ENCODE results near the gene EXOC2. TPM values are rescaled to one million over a fixed set of nuclear protein-coding genes. Genes with fewer than 3 reads are reported as not detected.

Gene EXOC2
- total RNA-seq, 1 donor from 2014 or later = 22.0 TPM

DNA sequence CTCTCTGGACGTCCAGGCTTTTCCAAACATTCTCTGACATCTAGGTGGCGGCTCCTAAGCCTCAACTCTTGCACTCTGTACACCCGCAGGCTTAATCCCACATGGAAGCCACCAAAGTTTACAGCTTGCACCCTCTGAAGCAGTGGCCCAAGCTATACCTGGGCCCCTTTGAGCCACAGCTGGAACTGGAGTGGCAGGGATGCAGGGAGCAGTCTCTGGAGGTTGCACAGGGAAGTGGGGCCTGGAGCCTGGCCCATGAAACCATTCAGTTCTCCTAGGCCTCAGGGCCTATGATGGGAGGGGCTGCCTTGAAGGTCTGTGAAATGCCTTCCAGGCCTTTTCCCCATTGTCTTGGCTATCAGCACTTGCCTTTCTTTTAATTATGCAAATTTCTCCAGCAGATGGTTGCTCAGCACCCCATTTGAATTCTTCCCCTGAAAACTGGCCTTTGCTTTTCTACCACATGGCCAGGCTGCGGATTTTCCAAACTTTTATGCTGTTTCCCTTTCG, 236.5 kb downstream of the EXOC2 start:
- TF ChIP-seq, protein P1, sequence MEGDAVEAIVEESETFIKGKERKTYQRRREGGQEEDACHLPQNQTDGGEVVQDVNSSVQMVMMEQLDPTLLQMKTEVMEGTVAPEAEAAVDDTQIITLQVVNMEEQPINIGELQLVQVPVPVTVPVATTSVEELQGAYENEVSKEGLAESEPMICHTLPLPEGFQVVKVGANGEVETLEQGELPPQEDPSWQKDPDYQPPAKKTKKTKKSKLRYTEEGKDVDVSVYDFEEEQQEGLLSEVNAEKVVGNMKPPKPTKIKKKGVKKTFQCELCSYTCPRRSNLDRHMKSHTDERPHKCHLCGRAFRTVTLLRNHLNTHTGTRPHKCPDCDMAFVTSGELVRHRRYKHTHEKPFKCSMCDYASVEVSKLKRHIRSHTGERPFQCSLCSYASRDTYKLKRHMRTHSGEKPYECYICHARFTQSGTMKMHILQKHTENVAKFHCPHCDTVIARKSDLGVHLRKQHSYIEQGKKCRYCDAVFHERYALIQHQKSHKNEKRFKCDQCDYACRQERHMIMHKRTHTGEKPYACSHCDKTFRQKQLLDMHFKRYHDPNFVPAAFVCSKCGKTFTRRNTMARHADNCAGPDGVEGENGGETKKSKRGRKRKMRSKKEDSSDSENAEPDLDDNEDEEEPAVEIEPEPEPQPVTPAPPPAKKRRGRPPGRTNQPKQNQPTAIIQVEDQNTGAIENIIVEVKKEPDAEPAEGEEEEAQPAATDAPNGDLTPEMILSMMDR (conservative IDR thresholded peaks at IDR 0.05; ENCODE audit: low read depth, low read length) = no peak
- H3K4me3 ChIP-seq (ENCODE audit: low read depth, low read length) = no peak overlapping the region
- no peak for DNase-seq (ENCODE audit: low read depth)

DNA sequence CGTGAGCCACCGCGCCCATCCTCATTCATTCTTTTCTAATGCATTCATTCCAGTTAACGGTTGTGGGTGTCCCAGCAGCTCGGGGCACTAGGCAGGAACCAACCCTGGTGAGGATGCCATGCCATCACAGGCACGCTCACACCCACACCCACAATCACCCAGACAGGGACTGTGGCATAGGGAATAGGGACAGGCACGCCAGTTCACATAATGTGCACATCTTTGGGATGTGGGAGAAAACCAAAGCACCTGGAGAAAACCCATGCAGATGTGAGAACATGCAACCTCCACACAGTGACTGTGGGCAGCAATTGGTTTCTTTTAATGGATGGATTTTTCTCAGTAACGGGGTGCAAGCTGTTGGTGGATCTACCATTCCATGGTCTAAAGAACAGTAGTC, 237.1 kb downstream of the EXOC2 start:
- no peak overlapping the region for H3K4me3 ChIP-seq (ENCODE audit: low read depth, low read length)
- TF ChIP-seq, protein P1 (conservative IDR thresholded peaks at IDR 0.05; ENCODE audit: low read depth, low read length) = no peak
- no peak for DNase-seq (ENCODE audit: low read depth)

DNA sequence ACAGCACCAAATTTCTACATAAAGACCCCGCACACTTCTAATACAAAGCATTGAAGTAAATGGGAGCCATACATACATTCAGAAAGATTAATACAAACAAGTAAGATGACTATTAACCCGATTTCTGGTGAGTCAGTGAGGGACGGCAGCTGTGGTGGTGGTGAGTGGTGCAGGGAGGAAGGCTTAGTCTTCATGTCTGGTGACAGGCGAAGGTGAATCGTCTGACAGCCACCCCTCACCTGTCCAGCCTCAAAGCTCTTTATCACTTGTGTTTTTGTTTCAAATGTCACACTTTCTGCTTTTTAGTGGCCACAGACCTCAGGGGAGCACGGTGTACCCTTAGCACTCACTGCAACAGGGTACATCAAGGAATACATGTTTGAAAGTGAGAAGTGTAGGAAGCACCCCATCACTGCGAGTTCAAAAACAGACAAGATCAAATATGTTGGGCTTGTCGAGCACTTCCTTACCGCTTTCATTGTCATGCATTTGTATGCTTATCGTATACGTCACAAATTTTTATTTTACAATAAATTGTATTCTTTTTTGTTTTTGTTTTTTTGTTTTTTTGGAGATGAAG, 237.8 kb downstream of the EXOC2 start:
- H3K4me3 ChIP-seq (ENCODE audit: low read depth, low read length) = no peak overlapping the region
- no peak for DNase-seq (ENCODE audit: low read depth)
- TF ChIP-seq, protein P1 (conservative IDR thresholded peaks at IDR 0.05; ENCODE audit: low read depth, low read length) = no peak

DNA sequence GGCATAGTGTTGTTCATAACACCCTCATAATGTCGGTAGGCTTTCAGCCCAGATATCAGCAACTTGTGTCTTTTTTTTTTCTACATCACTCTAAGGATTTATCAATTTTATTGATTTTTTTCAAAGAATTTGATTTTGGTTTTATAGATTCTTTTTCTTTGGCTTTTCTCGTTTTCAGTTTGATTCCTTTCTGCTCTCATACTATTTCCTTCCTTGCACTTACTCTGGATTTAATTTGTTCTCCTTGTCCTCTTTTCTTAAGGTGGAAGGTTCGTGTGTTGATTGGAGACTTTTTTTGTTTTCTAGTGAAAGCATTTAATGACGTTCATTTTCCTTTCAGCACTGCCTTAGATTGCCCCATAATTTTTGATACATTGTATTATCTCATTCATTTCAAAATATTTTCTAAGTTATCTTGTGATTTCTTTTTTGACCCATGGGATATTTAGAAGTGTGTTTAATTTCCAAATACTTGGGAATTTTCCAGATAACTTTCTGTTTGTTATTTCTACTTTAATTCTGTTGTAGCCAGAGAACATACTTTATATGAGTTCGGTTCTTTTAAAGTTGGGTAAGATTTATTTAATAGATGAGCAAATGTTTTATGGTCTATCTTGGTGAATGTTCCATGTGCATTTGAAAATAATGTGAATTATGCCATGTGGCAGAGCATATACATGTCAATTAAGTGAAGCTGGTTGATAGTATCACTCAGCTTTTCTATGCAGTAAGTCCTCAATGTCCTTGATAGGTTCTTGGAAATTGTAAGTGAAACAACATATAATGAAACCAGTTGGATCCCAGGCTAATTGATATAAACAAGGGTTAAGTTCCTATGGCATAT, 238.6 kb downstream of the EXOC2 start:
- no peak overlapping the region for H3K4me3 ChIP-seq (ENCODE audit: low read depth, low read length)
- no peak for DNase-seq (ENCODE audit: low read depth)
- TF ChIP-seq, protein P1 (conservative IDR thresholded peaks at IDR 0.05; ENCODE audit: low read depth, low read length) = no peak

DNA sequence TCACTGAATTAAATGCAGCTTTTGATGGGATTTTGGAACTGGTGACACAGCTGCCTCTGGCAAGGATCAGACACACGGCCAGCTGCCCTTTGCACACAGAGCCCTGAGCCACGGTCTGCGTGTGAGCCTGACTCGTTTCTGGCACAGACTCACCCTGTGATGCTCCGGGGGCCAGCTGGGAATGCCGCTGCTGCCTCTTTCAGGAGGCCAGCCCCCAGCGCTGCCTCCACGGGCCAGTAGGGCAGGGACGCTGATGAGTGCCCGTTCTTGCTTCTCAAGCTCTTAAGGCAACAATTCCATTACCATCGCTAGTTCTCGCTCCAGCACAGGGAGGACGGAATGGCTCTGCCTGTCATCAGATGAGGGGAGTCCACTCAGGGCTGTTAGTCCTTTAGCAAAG, 239.8 kb downstream of the EXOC2 start:
- DNase-seq (ENCODE audit: low read depth) = no peak
- TF ChIP-seq, protein P1 (conservative IDR thresholded peaks at IDR 0.05; ENCODE audit: low read depth, low read length) = no peak
- no peak overlapping the region for H3K4me3 ChIP-seq (ENCODE audit: low read depth, low read length)

DNA sequence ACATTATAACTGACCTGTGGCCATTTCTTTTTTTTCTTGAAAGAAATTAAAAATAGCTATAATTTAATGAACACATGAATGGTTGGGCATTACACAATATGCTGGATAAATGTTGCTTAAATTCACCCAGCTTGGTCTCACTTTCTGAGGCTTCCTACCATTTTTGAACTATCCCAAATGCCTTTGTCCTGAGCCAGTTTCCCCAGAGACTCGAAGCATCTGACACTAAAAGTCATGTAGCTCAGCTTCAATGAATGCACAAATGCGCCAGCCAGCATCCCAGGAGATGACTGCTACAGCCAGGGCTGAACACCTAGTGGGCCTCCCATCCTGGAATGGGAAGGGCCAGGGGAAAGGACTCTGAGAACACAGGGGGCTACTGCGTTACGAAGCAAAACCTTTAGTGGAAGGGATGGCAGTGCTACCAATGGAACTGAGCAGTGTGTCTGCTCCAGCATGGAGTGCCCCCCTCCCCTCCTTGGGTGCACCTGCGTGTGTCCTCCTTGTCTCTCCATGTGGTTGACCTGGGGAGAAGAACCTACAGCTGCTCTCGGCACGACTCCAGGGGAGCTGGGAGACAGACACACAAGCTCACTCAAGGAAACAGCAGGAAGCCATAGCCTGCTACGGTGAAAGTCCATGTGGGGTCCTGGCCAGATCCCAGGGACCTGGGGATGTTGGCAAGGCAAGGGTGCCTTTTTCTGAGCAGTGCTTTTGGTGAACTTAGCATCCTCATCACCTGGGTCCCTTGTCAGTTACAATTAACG, 240.5 kb downstream of the EXOC2 start:
- no peak overlapping the region for H3K4me3 ChIP-seq (ENCODE audit: low read depth, low read length)
- DNase-seq (ENCODE audit: low read depth) = no peak
- TF ChIP-seq, protein P1 (conservative IDR thresholded peaks at IDR 0.05; ENCODE audit: low read depth, low read length) = no peak
